GM19438 (cell line): Measurements from ENCODE around the gene ABCB7.
"Not testable (repeated sequence)": the region's sequence is repeated elsewhere in the genome, so short reads cannot be mapped to it uniquely, and the experiment has no call there.

ENCODE experiments used
- ATAC-seq: cut with Tn5 transposase; IDR thresholded peaks from one replicate; pipeline ENCODE4 v1.9.1; 2021; ENCODE audit warnings: low read depth; ENCODE audit not compliant: unreplicated experiment

Gene ABCB7

GRCh38 chrX:75155827-75156525 is at the start of gene ABCB7:
TSS of gene ABCB7 (minus strand) at chrX:75156283. CDS start at chrX:75156272, 11 bp downstream.
- peak; percentile 96 for ATAC-seq

GRCh38 chrX:75188415-75189206 is 32.5 kb upstream of the ABCB7 start:
- not testable (repeated sequence) for ATAC-seq

- no peak for ATAC-seq
Observed at GRCh38 chrX:75181721-75182120, 25.6 kb upstream of the ABCB7 start.

- not testable (repeated sequence) for ATAC-seq
Observed at GRCh38 chrX:75179536-75180293, 23.6 kb upstream of the ABCB7 start.

- ATAC-seq = not testable (repeated sequence)
Observed at GRCh38 chrX:75172257-75172890, 16.3 kb upstream of the ABCB7 start.

GRCh38 chrX:75158054-75158453 is 2.0 kb upstream of the ABCB7 start:
- ATAC-seq = no peak

- ATAC-seq = peak; percentile 27
Observed at GRCh38 chrX:75156531-75156945, 455 bp upstream of the ABCB7 start.

GRCh38 chrX:75155447-75155826 is 646 bp downstream of the ABCB7 start:
- peak; percentile 36 for ATAC-seq

GRCh38 chrX:75154871-75155270 is 1.2 kb downstream of the ABCB7 start:
- ATAC-seq = no peak

GRCh38 chrX:75151827-75152592 is 4.1 kb downstream of the ABCB7 start:
- no peak for ATAC-seq

- ATAC-seq = no peak
Observed at GRCh38 chrX:75149654-75150053, 6.4 kb downstream of the ABCB7 start.

- ATAC-seq = no peak
Observed at GRCh38 chrX:75132672-75133071, 23.4 kb downstream of the ABCB7 start.

GRCh38 chrX:75131973-75132627 is 24.0 kb downstream of the ABCB7 start:
- ATAC-seq = no peak

- ATAC-seq = not testable (repeated sequence)
Observed at GRCh38 chrX:75129069-75129468, 27.0 kb downstream of the ABCB7 start.

- no peak for ATAC-seq
Observed at GRCh38 chrX:75118296-75118695, 37.8 kb downstream of the ABCB7 start.

- no peak for ATAC-seq
Observed at GRCh38 chrX:75115707-75116413, 40.2 kb downstream of the ABCB7 start.

- ATAC-seq = no peak
Observed at GRCh38 chrX:75114638-75115037, 41.4 kb downstream of the ABCB7 start.

- no peak for ATAC-seq
Observed at GRCh38 chrX:75113664-75114063, 42.4 kb downstream of the ABCB7 start.
